ENCODE results near the gene ZNF423. TPM values are rescaled to one million over a fixed set of nuclear protein-coding genes. Genes with fewer than 3 reads are reported as not detected.

Gene ZNF423
- total RNA-seq (2022; extraction: Qiagen RNA extraction), result 0.08 to 0.28 TPM (median 0.18 TPM) in 5 replicates

DNA sequence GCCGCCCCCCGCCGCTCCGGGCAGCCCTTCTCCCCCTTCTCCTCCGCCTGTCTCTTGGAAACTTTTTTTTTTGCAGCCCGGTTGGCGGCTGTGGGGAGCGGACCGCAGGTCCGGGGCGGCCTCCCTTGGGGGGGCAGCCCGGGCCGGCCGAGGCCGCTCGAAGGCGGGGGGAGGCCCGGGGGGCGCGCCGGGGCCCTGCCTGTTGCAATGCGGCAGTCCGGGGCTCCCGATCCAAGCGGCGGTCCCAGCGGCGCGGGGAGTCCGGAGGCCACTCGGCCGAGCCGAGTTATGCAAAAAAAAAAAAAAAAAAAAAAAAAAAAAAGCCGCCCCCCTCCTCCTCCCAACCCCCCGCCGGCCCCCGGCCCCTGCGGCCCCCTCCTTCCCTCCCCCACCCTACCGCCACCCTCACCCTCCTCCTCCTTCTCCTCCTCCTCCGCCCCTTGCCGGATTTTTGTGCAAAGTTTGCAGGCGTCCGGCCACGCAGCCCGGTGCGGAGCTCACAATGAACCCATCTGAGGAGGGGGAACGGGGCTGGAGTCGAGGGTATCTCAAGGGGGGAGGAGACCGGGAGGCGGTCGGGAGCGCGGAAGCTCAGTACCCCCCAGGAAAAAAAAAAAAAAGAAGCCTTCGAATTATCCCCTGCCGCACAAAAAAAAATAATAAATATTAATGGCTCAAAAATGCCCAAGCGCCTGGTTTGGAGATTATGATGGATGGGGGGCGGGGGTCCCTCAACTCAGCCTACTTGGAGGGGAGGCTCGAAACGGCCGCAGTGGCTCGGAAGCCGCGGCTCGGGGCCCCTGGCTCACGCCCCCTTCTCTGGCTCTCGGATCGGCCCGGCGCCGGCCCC, at the start of gene ZNF423:
Gene ZNF423, minus strand, starts transcription at position 291 of the 850 bp plus-strand sequence. CDS start 338 bp downstream, outside the sequence.

Other genes starting within 250 kb of the ZNF423 start
- 18.4 to 23.8 TPM (median 19.6 TPM) in 5 replicates for gene CNEP1R1, start 169.1 kb upstream of the ZNF423 start, total RNA-seq (2022; extraction: Qiagen RNA extraction)
- 13.1 to 16.0 TPM (median 14.1 TPM) in 5 replicates for gene HEATR3, start 209.9 kb upstream of the ZNF423 start, total RNA-seq (2022; extraction: Qiagen RNA extraction)

Measured in A549 treated with Hydrocortisone at 1 μM for 4 hours (cell line).